Gastroesophageal sphincter (tissue), 3 donors: Measurements from ENCODE around the gene ZNF354C.

Experiments used
- CTCF ChIP-seq, 4 experiments: fragments of 200-600 bp in 2 of 4; fragments of 450-650 bp in 2 of 4; sonication (generic) in 1 of 4; IDR thresholded peaks; one replicate each; pipeline ENCODE4 v1.5.1; 2017 to 2019; ENCODE audit warnings: antibody characterized with exemption in 4 of 4, mild to moderate bottlenecking in 2 of 4, moderate library complexity in 2 of 4
- EP300 ChIP-seq: sonication (generic); formaldehyde crosslinking; IDR thresholded peaks from one replicate; pipeline ENCODE4 v1.6.1; 2017; ENCODE audit warnings: antibody characterized with exemption, mild to moderate bottlenecking
- POLR2A ChIP-seq, 2 donors: fragments of 450-650 bp; IDR thresholded peaks; one replicate each; pipeline ENCODE4 v1.6.1; 2017; ENCODE audit warnings: antibody characterized with exemption in 2 of 2, mild to moderate bottlenecking in 2 of 2, moderate library complexity in 1 of 2
- POLR2AphosphoS5 ChIP-seq: sonication (generic); formaldehyde crosslinking; IDR thresholded peaks from one replicate; pipeline ENCODE4 v1.6.1; 2017; ENCODE audit warnings: antibody characterized with exemption

DNA sequence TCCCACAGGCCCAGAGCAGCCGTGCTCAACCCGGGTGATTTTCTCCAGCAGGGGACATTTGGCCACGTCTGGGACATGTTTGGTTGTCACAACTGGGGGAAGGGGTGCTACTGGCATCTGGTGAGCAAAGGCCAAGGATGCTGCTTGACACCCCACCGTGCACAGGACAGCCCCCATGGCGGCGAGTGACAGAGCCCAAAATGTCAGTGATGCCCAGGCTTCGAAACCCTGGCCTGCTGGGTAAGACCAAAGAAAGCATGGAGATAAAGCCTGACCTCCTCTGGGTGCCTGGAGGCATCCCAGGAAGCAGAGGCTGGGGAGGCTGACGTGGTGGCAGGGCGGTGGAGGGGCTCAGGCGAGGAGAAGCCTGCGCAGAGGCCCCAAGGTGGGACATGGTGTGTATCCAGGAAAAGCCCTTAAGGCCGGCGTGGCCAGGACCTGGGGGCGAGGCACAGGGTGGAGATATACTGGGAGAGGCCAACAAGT, 66.4 kb downstream of the ZNF354C start:
- TF ChIP-seq CTCF (IDR thresholded peaks at IDR 0.05) = no peak
- no peak for TF ChIP-seq POLR2AphosphoS5
- no peak for TF ChIP-seq POLR2A (IDR thresholded peaks at IDR 0.05)
- no peak for TF ChIP-seq EP300
